ENCODE results near the gene TMEM30A.

TMEM30A gene

GRCh38 chr6:75261299-75261698 is 23.3 kb downstream of the TMEM30A start:
- DNase-seq, result no peak

GRCh38 chr6:75257343-75258087 is 27.1 kb downstream of the TMEM30A start:
- DNase-seq, result no peak

GRCh38 chr6:75250552-75250951 is 34.0 kb downstream of the TMEM30A start:
- no peak for DNase-seq

GRCh38 chr6:75249837-75250236 is 34.8 kb downstream of the TMEM30A start:
- no peak for DNase-seq

- no peak for DNase-seq
These were observed 38.2 kb downstream of the TMEM30A start for GRCh38 chr6:75246386-75246785.

DNA sequence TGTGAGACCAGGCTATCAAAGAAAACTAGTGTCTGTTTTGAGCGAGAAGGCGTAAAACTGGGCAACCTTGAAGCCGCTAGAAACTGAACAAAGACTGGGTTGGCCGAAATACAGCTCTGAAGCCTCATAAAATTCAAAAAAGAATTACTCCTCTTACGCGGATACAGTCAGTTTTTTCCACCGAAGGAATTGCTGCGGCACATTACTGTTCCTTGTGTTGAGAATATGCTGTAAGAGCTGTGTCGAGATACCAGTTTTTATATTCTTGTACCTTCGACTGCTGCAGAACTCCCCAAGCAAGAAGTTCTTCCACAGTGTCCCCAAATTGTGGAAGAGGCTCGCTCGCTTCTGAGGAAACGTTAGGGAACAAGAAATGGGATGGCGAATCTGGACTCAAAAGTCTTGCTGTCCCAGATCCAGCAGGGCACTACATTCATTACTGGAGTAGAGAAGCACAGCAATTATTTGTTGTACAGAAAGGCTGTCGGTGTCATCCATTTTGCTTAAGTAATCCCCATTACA is 40.5 kb downstream of the TMEM30A start:
- DNase-seq, result no peak

DNA sequence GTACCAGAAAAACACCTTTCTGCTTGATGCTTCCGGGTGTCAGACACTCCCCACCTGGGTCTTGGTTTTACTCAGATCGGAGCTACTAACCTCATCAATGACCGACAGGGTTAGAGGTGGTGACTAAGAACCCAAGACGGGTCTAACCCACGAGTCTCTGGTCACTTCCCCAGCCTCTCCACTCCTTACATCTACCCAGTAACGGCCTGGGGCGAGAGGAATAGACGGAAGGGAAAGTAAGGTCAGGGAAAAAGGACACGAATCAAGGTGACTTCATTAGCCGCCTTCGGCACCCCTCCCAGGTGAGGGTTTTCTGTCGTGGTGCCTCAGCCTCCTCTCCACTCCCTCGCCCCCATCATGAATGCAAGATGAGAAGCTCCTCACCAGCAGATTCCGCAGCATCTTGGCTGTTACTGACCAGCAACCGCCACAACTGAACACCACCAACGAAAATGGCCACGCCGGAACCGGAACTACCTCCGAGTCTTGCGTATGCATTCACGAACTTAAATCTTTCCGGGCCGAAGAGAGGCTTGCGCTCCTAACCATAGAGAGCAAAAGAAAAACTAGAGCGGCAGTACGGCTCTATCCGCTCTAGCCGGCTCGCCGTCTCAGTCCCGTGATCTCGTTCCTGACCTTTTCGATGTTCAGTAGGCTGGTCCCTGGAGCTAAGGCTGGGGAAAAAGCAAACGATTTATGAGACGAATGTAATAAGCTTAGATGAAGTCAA is 41.1 kb downstream of the TMEM30A start, which contains the start of gene COX7A2:
Gene COX7A2 (minus strand): TSS at position 469 of the 730 bp plus-strand sequence. CDS start 67 bp downstream, at position 402.
- peak; percentile 93 to 98 for DNase-seq

- no peak for DNase-seq
These were observed 48.0 kb downstream of the TMEM30A start for GRCh38 chr6:75236630-75237029.

DNA sequence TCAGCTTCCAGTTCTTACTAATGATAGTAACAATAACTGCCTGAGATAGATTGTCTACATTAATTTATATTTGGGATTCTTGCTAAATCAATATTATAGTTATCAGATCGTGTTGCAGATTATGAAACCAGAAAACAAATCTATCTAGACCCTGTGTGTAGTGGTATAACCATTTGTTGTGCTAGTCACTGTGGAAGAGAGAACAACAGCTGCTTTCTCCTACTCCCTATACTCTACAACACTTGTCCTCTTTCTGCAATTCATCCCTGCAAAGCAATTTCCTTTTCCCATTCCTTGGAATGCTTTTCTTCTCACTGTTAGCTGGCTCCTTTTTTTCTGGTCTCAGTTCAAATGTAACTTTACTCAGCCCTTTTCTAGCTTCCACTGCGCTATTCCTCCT is 49.3 kb downstream of the TMEM30A start:
- DNase-seq, result no peak

- no peak for DNase-seq
These were observed 50.3 kb downstream of the TMEM30A start for GRCh38 chr6:75234126-75234865.

DNA sequence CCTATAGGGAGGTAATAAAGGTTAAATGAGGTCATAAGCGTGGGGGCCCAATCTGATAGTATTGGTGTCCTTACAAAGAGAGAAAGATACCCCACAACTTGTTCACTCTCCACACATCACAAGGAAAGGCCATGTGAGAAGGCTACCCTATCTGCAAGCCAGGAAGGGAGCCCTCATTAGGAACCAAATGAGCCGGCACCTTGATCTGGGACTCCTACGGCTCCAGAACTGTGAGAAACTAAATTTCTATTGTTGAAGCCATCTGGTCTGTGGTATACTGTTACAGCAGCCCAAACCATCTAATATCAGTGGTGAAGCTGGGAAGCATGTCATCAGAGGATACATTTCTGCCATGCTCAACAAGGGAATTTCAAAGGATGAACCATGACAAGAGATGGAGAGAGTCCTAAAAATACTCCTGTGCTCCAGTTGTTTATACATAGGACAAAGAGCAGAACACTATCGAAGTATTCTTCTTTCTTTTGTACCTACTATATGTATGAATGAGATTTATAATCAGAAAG is 51.4 kb downstream of the TMEM30A start:
- DNase-seq, result no peak

- DNase-seq, result peak in 1 of 2 experiments; percentile 4
These were observed 53.9 kb downstream of the TMEM30A start for GRCh38 chr6:75230484-75231325.

DNA sequence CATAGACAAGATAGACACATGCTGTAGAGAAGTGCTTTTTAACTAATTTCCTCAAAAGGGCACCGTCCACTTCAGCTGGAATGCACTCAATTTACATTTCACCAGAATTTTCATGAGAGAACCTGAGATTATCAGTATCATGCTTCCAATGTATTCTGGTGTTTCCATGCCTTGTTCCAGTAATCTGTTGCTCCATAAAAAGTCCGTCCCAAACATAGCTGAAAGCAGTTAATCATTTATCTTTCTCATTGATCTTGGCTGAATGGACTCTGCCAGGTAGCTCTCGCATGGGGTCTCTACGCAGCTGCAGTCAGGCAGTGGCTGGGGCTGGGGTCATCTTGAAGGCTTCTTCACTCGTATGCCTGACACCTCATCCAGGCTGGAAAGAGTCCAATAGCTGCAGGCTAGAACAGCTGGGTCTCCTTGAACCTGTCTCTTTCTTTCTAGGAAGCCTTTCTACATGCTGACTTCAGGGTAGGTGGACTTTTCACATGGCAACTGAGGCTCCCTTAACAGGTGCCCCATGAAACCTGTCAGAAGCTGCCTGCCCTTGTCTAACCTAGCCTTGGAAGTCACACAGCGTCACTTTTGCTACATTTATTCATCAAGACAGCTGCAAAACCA is 60.2 kb downstream of the TMEM30A start:
- DNase-seq, result no peak

DNA sequence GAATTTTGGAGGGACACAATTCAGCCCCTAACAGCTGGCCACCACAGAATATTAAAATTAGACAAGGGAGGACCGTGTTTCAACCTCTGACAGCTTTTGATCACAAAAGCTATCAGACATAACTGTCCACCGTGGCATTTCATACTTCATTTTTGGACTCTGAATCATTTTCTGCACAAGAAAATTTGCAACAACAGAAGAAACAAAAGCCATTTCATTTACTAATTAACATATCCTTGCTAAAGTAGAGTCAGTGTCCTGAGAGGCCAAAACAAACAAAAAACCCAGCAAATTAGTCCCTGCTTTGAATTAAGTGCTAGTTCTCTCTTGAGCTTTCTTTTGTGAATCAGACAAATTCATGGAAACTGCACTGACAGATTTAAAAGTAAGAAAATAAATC is 61.2 kb downstream of the TMEM30A start:
- no peak for DNase-seq

- DNase-seq, result no peak
These were observed 62.3 kb downstream of the TMEM30A start for GRCh38 chr6:75222261-75222660.

- DNase-seq, result no peak
These were observed 63.5 kb downstream of the TMEM30A start for GRCh38 chr6:75221116-75221515.

GRCh38 chr6:75220357-75220756 is 64.2 kb downstream of the TMEM30A start:
- DNase-seq, result no peak

GRCh38 chr6:75219263-75219662 is 65.3 kb downstream of the TMEM30A start:
- no peak for DNase-seq

GRCh38 chr6:75217193-75217592 is 67.4 kb downstream of the TMEM30A start:
- no peak for DNase-seq

DNA sequence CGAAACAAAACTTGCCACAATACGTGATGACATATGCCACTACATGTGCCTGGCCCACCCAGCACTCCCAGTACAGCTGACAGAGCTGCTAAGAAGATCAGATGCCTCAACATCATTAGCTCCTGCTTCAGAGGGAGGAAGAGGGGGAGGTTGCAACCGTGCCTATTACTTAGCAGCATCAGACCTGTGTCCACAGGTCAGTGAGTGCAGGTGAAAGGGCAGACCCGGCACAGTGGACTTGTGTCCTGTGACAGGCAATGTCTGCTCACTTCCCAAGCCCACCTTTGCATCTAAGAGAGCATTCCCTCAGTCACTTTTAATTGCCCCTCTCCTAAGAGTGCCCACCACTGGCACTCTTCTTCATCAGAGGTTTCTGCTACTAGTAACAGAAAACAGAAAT is 69.3 kb downstream of the TMEM30A start:
- DNase-seq, result no peak

DNA sequence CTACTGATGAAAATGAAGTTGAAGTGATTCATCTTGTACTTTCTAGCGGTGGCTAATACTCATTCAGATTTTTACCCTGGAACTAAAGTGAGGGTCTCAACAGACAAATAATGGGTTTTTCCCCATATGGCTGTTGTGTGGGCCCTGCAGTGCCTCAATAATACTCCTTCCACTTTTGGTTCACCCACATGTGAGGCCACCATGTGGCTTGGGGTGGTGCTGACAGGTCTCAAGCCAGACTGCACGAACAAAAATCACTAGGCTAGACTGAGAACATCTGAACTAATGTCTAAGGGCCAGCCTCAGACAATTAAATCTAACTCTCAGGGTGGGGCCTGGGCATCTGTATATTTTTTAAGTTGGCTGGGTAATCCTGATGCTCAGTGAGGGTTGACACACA is 70.9 kb downstream of the TMEM30A start:
- DNase-seq, result no peak

- no peak for DNase-seq
These were observed 71.5 kb downstream of the TMEM30A start for GRCh38 chr6:75213112-75213511.

Data from NCI-H2081 (cell line).